B cell (primary cell): Measurements from ENCODE around the gene NAV2.

Experiments
- CTCF ChIP-seq: fragments of 200-600 bp; IDR thresholded peaks from one replicate; pipeline ENCODE4 v1.8.0; 2022; ENCODE audit warnings: antibody characterized with exemption, mild to moderate bottlenecking
- EZH2 ChIP-seq: IDR thresholded peaks from 2 replicates; pipeline ENCODE4 v1.6.1; 2012; ENCODE audit warnings: borderline replicate concordance, low read depth, mild to moderate bottlenecking, moderate library complexity, low read length; ENCODE audit not compliant: insufficient read depth, poor library complexity, severe bottlenecking

GRCh38 chr11:19725379-19726079 lies 12.9 kb downstream of the NAV2 start:
- TF ChIP-seq CTCF (no peak), EZH2 (no peak)
